Measurements from ENCODE around the gene ZMYM3. TPM values are rescaled to one million over a fixed set of nuclear protein-coding genes. Genes with fewer than 3 reads are reported as not detected.

Gene ZMYM3
- total RNA-seq, 1 donor from 2014 or later: 39.2 TPM

DNA sequence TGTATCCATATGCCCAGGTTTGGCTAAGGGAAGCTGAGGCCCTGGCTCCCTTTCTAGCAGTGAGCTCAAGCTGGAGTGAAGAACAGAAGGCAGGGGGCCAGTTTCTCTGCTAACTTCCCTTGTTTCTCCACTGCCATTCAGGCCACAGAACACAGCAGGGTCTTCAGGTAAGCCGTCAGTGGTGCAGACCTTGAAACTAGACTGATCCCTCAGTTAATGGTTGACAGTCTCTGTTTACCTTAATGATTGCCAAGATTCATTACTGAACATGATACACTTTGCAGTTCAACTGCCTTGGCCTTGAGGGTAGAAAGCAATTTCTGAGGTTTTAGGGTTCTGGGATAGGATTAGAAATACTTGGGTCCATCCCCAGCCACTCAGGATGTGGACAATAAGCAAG, 39.8 kb downstream of the ZMYM3 start:
- TF ChIP-seq, protein P1, sequence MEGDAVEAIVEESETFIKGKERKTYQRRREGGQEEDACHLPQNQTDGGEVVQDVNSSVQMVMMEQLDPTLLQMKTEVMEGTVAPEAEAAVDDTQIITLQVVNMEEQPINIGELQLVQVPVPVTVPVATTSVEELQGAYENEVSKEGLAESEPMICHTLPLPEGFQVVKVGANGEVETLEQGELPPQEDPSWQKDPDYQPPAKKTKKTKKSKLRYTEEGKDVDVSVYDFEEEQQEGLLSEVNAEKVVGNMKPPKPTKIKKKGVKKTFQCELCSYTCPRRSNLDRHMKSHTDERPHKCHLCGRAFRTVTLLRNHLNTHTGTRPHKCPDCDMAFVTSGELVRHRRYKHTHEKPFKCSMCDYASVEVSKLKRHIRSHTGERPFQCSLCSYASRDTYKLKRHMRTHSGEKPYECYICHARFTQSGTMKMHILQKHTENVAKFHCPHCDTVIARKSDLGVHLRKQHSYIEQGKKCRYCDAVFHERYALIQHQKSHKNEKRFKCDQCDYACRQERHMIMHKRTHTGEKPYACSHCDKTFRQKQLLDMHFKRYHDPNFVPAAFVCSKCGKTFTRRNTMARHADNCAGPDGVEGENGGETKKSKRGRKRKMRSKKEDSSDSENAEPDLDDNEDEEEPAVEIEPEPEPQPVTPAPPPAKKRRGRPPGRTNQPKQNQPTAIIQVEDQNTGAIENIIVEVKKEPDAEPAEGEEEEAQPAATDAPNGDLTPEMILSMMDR (IDR thresholded peaks at IDR 0.05): no peak
- no peak for DNase-seq (ENCODE audit: extremely low spot score, unreplicated experiment)
- H3K9me3 Mint-ChIP-seq (ENCODE audit: unreplicated experiment): no peaks in the 10 kb centered on the region
- no peaks in the 10 kb centered on the region for H3K4me1 Mint-ChIP-seq (ENCODE audit: unreplicated experiment)
- H3K36me3 Mint-ChIP-seq (ENCODE audit: unreplicated experiment): no peaks in the 10 kb centered on the region
- H3K27ac Mint-ChIP-seq (ENCODE audit: unreplicated experiment): no peak overlapping the region
- no peaks in the 10 kb centered on the region for H3K27me3 Mint-ChIP-seq (ENCODE audit: unreplicated experiment)
- no peak overlapping the region for H3K4me3 Mint-ChIP-seq (ENCODE audit: unreplicated experiment)

DNA sequence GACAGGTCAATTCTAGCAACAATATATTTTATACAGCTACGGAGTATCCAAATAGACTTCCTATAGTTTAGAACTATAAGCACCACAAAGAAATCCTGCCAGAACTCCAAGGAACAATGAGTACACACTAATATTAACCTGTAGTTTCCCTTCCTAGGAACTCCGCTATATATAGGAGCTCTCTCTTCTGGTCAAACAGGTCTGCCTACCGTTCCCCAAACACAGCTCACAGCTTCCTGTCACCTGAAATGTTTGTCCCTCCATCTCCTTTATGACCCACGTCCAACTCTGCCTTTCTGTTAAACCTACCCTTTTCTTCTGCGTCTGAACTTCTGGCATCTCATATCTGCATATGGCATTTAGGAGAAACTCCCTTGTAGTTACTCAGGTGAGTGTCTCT, 41.4 kb downstream of the ZMYM3 start:
- Mint-ChIP-seq H3K4me1 (ENCODE audit: unreplicated experiment) (no peaks in the 10 kb centered on the region), H3K27ac (ENCODE audit: unreplicated experiment) (no peak overlapping the region), H3K27me3 (ENCODE audit: unreplicated experiment) (no peaks in the 10 kb centered on the region), H3K4me3 (ENCODE audit: unreplicated experiment) (no peak overlapping the region), H3K9me3 (ENCODE audit: unreplicated experiment) (no peaks in the 10 kb centered on the region), H3K36me3 (ENCODE audit: unreplicated experiment) (no peaks in the 10 kb centered on the region)
- no peak for DNase-seq (ENCODE audit: extremely low spot score, unreplicated experiment)
- TF ChIP-seq, protein P1 (IDR thresholded peaks at IDR 0.05): no peak

DNA sequence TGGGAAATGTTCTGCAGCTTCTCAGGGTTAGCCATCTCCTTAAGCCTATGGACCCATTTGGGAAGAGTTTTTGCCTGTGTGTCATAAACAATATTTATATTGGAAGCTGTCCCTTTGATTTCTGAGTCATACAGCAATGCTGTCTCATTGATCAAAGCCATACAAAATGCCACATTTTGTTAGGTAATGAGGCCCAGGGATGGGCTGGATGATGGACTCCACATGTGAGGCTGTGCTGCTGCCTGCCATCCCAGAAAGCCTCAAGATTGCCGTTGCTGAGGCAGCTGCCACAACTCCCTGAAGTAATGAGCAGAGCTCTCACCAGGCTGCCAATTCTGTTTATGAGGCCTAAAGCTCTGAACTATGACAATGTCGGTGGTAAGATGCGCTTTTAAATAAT, 43.1 kb downstream of the ZMYM3 start:
- no peaks in the 10 kb centered on the region for H3K27me3 Mint-ChIP-seq (ENCODE audit: unreplicated experiment)
- no peaks in the 10 kb centered on the region for H3K36me3 Mint-ChIP-seq (ENCODE audit: unreplicated experiment)
- no peak overlapping the region for H3K4me3 Mint-ChIP-seq (ENCODE audit: unreplicated experiment)
- no peak overlapping the region for H3K27ac Mint-ChIP-seq (ENCODE audit: unreplicated experiment)
- TF ChIP-seq, protein P1 (IDR thresholded peaks at IDR 0.05): no peak
- DNase-seq (ENCODE audit: extremely low spot score, unreplicated experiment): no peak
- H3K9me3 Mint-ChIP-seq (ENCODE audit: unreplicated experiment): no peaks in the 10 kb centered on the region
- H3K4me1 Mint-ChIP-seq (ENCODE audit: unreplicated experiment): no peaks in the 10 kb centered on the region

DNA sequence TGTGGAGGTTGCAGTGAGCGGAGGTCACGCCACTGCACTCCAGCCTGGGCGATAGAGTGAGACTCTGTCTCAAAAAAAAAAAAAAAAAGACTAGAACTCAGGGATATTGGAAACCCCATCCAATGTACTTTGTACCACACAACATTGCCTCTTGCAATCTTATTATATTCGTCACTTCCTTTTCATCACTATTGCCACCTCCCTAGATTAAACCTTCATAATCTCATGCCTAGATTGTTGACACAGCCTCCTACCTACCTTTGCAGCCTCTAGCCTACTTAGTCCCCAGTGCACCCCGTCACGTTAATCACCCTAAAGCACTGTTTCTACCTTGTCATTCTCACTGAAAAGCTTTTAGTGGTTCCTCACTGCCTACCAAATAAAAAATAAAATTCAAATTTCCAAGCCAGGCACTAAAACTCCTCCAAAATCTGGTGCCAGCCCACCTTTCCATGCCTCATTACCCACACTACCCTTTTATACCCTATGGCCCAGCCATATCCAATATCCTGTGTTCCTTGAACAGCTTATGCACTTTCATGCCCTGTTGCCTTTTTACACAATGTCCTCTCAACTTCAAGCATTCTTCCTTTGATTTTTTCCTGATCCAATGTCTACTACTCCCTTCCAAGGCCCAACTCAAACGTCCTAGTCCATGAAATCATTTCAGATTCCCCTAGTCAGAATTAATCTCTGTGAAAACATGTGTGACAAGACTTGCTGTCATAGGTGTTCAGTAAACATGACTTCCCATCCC, 54.5 kb downstream of the ZMYM3 start:
- no peak for DNase-seq (ENCODE audit: extremely low spot score, unreplicated experiment)
- H3K36me3 Mint-ChIP-seq (ENCODE audit: unreplicated experiment): no peaks in the 10 kb centered on the region
- no peak overlapping the region for H3K27ac Mint-ChIP-seq (ENCODE audit: unreplicated experiment)
- H3K27me3 Mint-ChIP-seq (ENCODE audit: unreplicated experiment): no peaks in the 10 kb centered on the region
- no peaks in the 10 kb centered on the region for H3K9me3 Mint-ChIP-seq (ENCODE audit: unreplicated experiment)
- no peak overlapping the region for H3K4me3 Mint-ChIP-seq (ENCODE audit: unreplicated experiment)
- H3K4me1 Mint-ChIP-seq (ENCODE audit: unreplicated experiment): no peaks in the 10 kb centered on the region
- TF ChIP-seq, protein P1 (IDR thresholded peaks at IDR 0.05): no peak

DNA sequence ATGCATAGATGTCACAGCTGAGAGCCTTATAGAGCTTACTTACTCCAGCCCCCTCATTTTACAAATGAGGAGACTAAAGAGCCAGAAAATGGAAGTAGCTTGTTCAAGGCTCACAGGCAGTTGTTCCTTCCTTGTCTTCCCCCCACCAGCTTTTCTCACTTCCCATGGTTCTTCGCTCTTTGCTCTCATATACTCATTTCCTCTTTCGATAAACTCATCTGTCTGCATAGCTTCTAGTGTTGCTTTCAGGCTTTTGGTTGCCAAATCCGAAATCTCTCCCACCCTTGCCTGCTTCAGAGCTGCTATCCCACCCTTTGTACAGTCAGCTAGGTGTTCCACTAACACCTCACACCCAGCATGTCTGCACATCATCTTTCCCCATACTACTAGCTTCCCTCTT, 55.9 kb downstream of the ZMYM3 start:
- Mint-ChIP-seq H3K4me1 (ENCODE audit: unreplicated experiment) (no peaks in the 10 kb centered on the region), H3K36me3 (ENCODE audit: unreplicated experiment) (no peaks in the 10 kb centered on the region), H3K9me3 (ENCODE audit: unreplicated experiment) (no peaks in the 10 kb centered on the region), H3K27ac (ENCODE audit: unreplicated experiment) (no peak overlapping the region), H3K27me3 (ENCODE audit: unreplicated experiment) (no peaks in the 10 kb centered on the region), H3K4me3 (ENCODE audit: unreplicated experiment) (no peak overlapping the region)
- TF ChIP-seq, protein P1 (IDR thresholded peaks at IDR 0.05): no peak
- DNase-seq (ENCODE audit: extremely low spot score, unreplicated experiment): no peak

Measured in osteocyte (in vitro differentiated cells).